GM12891 (cell line): ENCODE data around the gene FYB1. TPM values are rescaled to one million over a fixed set of nuclear protein-coding genes. Genes with fewer than 3 reads are reported as not detected.
A peak's percentile ranks its signal among the peaks of the same experiment; 100 is the strongest.

ENCODE experiments used
- DNase-seq: peaks from one replicate; pipeline ENCODE4 v3.0.0; 2011; ENCODE audit warnings: low spot score; ENCODE audit not compliant: insufficient read length
- FAIRE-seq: peaks from 2 replicates; lab custom pipeline; 2011; peaks lifted over from hg19 to GRCh38; lab: Jason Lieb, UNC
- PAX5 ChIP-seq: IDR thresholded peaks from 2 replicates; pipeline ENCODE4 v1.6.1; 2011; ENCODE audit warnings: low read length, moderate library complexity, mild to moderate bottlenecking; ENCODE audit not compliant: insufficient read depth, severe bottlenecking
- POLR2A ChIP-seq: IDR thresholded peaks from 2 replicates; pipeline ENCODE4 v1.6.1; 2011; ENCODE audit warnings: low read depth, low read length, control low read depth
- POLR2AphosphoS5 ChIP-seq: IDR thresholded peaks from 2 replicates; pipeline ENCODE4 v1.6.1; 2011; ENCODE audit warnings: low read depth, low read length, control low read depth
- POU2F2 ChIP-seq: IDR thresholded peaks from 2 replicates; pipeline ENCODE4 v1.6.1; 2011; ENCODE audit warnings: low read depth, mild to moderate bottlenecking, control low read depth, low read length, moderate library complexity
- SPI1 ChIP-seq: IDR thresholded peaks from 2 replicates; pipeline ENCODE4 v1.6.1; 2011; ENCODE audit warnings: low read depth, low read length, control low read depth
- TAF1 ChIP-seq: IDR thresholded peaks from 2 replicates; pipeline ENCODE4 v1.6.1; 2011; ENCODE audit warnings: low read depth, low read length, control low read depth
- polyA plus RNA-seq: library from polyadenylated mRNA; unstranded; fragments of >200 nt; gene quantifications from one replicate; pipeline ENCODE4 v1.2.1, GENCODE V29; 2012; ENCODE audit warnings: low read depth, missing spikeins, inconsistent platforms; ENCODE audit not compliant: missing spikeins

Gene FYB1
- polyA plus RNA-seq, result 1.4 TPM

DNA sequence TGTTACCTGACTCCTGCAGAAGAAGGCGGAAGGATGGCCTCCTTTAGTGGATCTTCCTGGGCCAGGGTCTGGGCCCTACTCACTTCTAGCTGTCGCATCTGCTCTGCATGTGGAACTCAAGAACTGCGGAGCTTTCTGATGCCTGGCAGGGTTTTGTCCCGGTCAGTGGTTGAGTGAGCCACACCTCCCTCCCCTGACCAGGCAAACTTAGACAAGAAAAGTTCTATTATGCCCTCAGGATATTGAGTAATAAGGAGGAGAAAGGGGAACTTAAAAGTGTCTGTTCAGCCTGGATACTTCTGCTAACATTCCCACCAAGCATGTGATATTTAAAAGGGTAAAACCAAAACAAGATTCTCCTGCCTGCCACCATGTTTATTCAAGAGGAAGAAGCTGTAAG is at the start of gene FYB1:
TSS of gene FYB1 (minus strand) at position 127 of the 400 bp plus-strand sequence. CDS start 16,603 bp downstream, outside the sequence.
- FAIRE-seq, result no peak
- TF ChIP-seq TAF1 (no peak), POLR2A (no peak), POLR2AphosphoS5 (no peak), PAX5 (no peak), POU2F2 (no peak), SPI1 (no peak)

GRCh38 chr5:39267186-39267585 is 47.8 kb upstream of the FYB1 start:
- DNase-seq (no peak), FAIRE-seq (no peak)
- TF ChIP-seq POU2F2, result no peak
- TF ChIP-seq SPI1, result no peak
- TF ChIP-seq PAX5, result no peak
- no peak for TF ChIP-seq POLR2AphosphoS5
- no peak for TF ChIP-seq POLR2A
- no peak for TF ChIP-seq TAF1

More for the DNA sequence above, at the start of gene FYB1:
- DNase-seq, result no peak

DNA sequence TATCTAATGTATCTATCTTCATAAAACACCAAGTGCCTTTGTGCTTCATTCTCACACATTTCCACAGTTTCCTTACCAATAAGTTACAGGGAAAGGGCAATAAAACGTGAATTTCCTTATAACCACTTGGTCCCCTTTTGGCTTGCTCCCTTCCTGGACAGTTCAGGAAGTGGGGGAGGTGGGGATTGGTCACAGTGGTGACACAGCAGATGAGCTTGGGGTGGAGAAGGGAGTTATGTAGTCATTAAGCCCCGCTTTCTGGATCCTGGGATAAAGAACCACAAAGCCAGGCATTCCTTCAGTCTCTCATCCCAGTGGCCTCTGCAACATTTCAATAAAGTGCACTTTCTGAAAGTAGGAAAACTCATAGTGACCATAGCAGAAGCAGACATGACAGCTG is 47.1 kb upstream of the FYB1 start:
- TF ChIP-seq POU2F2 (no peak), TAF1 (no peak), SPI1 (no peak)

DNA sequence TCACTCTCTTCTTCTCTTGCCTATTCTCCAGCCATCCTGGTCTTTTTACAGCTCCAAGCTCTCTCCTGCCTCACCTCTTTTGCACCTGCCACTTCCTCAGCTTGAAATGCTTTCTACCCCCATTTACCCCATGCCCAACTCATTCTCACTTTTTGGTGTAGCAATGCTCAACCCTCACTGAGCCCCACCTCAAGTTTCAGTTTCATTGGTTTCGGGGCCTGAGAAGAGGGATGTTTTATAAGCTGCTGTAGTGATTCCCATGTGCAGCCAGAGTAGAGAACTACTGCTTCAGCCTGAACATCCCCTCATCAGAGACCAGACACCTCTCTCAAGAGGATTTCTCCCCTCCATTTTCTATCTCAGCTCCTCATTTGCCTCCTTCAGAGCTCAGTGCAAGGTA is 45.2 kb upstream of the FYB1 start:
- peak; percentile 83 for FAIRE-seq
- no peak for TF ChIP-seq POLR2A
- TF ChIP-seq SPI1, result 0 out of 2 replicates have a peak, but pooled peaks have one; percentile 10
- no peak for DNase-seq

More for the DNA sequence above, 47.1 kb upstream of the FYB1 start:
- DNase-seq (no peak), FAIRE-seq (no peak)

- DNase-seq (no peak), FAIRE-seq (no peak)
- TF ChIP-seq POLR2AphosphoS5, result no peak
- TF ChIP-seq SPI1, result no peak
- no peak for TF ChIP-seq PAX5
- TF ChIP-seq TAF1, result no peak
- TF ChIP-seq POLR2A, result no peak
- no peak for TF ChIP-seq POU2F2
These were observed 43.6 kb upstream of the FYB1 start for GRCh38 chr5:39262981-39263380.

- DNase-seq (no peak), FAIRE-seq (no peak)
- TF ChIP-seq POLR2A (no peak), SPI1 (no peak), POLR2AphosphoS5 (no peak), POU2F2 (no peak), PAX5 (no peak), TAF1 (no peak)
These were observed 40.7 kb upstream of the FYB1 start for GRCh38 chr5:39260095-39260494.

- DNase-seq (no peak), FAIRE-seq (no peak)
- TF ChIP-seq PAX5, result no peak
- TF ChIP-seq POLR2AphosphoS5, result no peak
- TF ChIP-seq POLR2A, result no peak
- no peak for TF ChIP-seq POU2F2
- no peak for TF ChIP-seq TAF1
- no peak for TF ChIP-seq SPI1
These were observed 38.2 kb upstream of the FYB1 start for GRCh38 chr5:39257554-39257953.

GRCh38 chr5:39256477-39257235 is 37.3 kb upstream of the FYB1 start:
- FAIRE-seq (no peak), DNase-seq (no peak)
- no peak for TF ChIP-seq TAF1
- TF ChIP-seq POLR2A, result no peak
- no peak for TF ChIP-seq POU2F2
- TF ChIP-seq POLR2AphosphoS5, result no peak
- no peak for TF ChIP-seq PAX5
- TF ChIP-seq SPI1, result no peak

DNA sequence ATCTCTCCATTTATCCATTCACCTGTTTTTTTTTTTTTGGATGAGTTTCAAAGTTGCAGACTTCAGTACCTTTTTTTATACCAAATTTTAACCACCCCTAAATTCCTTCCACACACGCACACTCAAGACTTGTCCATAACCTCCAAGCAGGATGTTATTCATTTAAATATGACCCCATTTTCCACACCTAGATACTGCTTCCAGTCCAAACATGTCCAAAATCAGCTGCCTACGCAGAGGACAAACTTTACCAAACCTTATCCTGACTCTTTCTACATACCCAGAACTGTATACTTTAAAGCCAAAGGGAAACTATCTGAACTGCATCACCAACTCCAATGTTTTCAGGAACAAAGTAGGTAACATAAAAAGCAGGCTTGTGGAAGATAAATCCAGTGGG is 36.0 kb upstream of the FYB1 start:
- no peak for FAIRE-seq
- no peak for DNase-seq
- TF ChIP-seq TAF1 (no peak), POLR2A (no peak), POLR2AphosphoS5 (no peak), SPI1 (no peak), POU2F2 (no peak), PAX5 (no peak)

- FAIRE-seq, result no peak
- DNase-seq, result no peak
- no peak for TF ChIP-seq SPI1
- TF ChIP-seq POLR2AphosphoS5, result no peak
- TF ChIP-seq TAF1, result no peak
- TF ChIP-seq PAX5, result no peak
- TF ChIP-seq POLR2A, result no peak
- TF ChIP-seq POU2F2, result no peak
These were observed 35.3 kb upstream of the FYB1 start for GRCh38 chr5:39254671-39255070.

GRCh38 chr5:39253196-39253595 is 33.8 kb upstream of the FYB1 start:
- no peak for TF ChIP-seq PAX5
- no peak for TF ChIP-seq POU2F2
- no peak for TF ChIP-seq POLR2AphosphoS5
- TF ChIP-seq SPI1, result no peak
- TF ChIP-seq TAF1, result no peak
- no peak for TF ChIP-seq POLR2A
- FAIRE-seq (peak; percentile 67), DNase-seq (no peak)
